H9 (cell line): ENCODE results near the gene FAM117A. TPM values are rescaled to one million over a fixed set of nuclear protein-coding genes. Genes with fewer than 3 reads are reported as not detected.
A peak's percentile ranks its signal among the peaks of the same experiment; 100 is the strongest.

Experiments
- DNase-seq: peaks from one replicate; pipeline ENCODE4 v3.0.0-alpha.2; 2017
- H2AFZ ChIP-seq: one replicate; pipeline ENCODE4 v1.6.1; 2013; ENCODE audit warnings: mild to moderate bottlenecking, low read length, control low read depth, moderate library complexity
- H2AK5ac ChIP-seq: 2 replicates; pipeline ENCODE4 v1.6.1; 2013; ENCODE audit warnings: low read length, control low read depth, mixed read lengths; ENCODE audit not compliant: insufficient read length
- H2BK120ac ChIP-seq: one replicate; pipeline ENCODE4 v1.6.1; 2013; ENCODE audit warnings: low read depth, mild to moderate bottlenecking, low read length, control low read depth, inconsistent platforms; ENCODE audit not compliant: poor library complexity, severe bottlenecking
- H2BK12ac ChIP-seq: 2 replicates; pipeline ENCODE4 v1.6.1; 2013; ENCODE audit warnings: low read length, control low read depth, mixed read lengths, low read depth; ENCODE audit not compliant: insufficient read length
- H2BK15ac ChIP-seq: 2 replicates; pipeline ENCODE4 v1.6.1; 2013; ENCODE audit warnings: low read depth, low read length, control low read depth
- H2BK20ac ChIP-seq: one replicate; pipeline ENCODE4 v1.6.1; 2013; ENCODE audit warnings: low read depth, mild to moderate bottlenecking, low read length, control low read depth, inconsistent platforms; ENCODE audit not compliant: poor library complexity, severe bottlenecking
- H2BK5ac ChIP-seq: 2 replicates; pipeline ENCODE4 v1.6.1; 2013; ENCODE audit warnings: low read length, control low read depth, mixed read lengths; ENCODE audit not compliant: insufficient read length
- H3K14ac ChIP-seq: 2 replicates; pipeline ENCODE4 v1.6.1; 2013; ENCODE audit warnings: low read length, control low read depth; ENCODE audit not compliant: insufficient read depth
- H3K18ac ChIP-seq: 2 replicates; pipeline ENCODE4 v1.6.1; 2013; ENCODE audit warnings: low read depth, mild to moderate bottlenecking, mixed read lengths, low read length, control low read depth; ENCODE audit not compliant: insufficient read length
- H3K23ac ChIP-seq: 2 replicates; pipeline ENCODE4 v1.6.1; 2013; ENCODE audit warnings: low read length, control low read depth, mixed read lengths, low read depth; ENCODE audit not compliant: insufficient read length
- H3K23me2 ChIP-seq: 2 replicates; pipeline ENCODE4 v1.6.1; 2013; ENCODE audit warnings: low read depth, mild to moderate bottlenecking, mixed read lengths, low read length, control low read depth; ENCODE audit not compliant: insufficient read length, poor library complexity, severe bottlenecking
- H3K27ac ChIP-seq: 2 replicates; pipeline ENCODE4 v1.5.1; 2013; ENCODE audit warnings: low read length, control low read depth, mixed read lengths, low read depth; ENCODE audit not compliant: insufficient read length
- H3K27me3 ChIP-seq: 2 replicates; pipeline ENCODE4 v1.6.1; 2013; ENCODE audit warnings: low read length, control low read depth, inconsistent platforms; ENCODE audit not compliant: insufficient read depth
- H3K4ac ChIP-seq: 2 replicates; pipeline ENCODE4 v1.6.1; 2013; ENCODE audit warnings: low read depth, mild to moderate bottlenecking, control low read depth, inconsistent platforms, low read length, moderate library complexity
- H3K4me1 ChIP-seq: 2 replicates; pipeline ENCODE4 v1.6.1; 2013; ENCODE audit warnings: low read length, control low read depth, inconsistent platforms; ENCODE audit not compliant: insufficient read depth
- H3K4me2 ChIP-seq: 2 replicates; pipeline ENCODE4 v1.6.1; 2013; ENCODE audit warnings: low read length, control low read depth, mixed read lengths; ENCODE audit not compliant: insufficient read length, insufficient read depth
- H3K56ac ChIP-seq: 2 replicates; pipeline ENCODE4 v1.6.1; 2013; ENCODE audit warnings: low read depth, mild to moderate bottlenecking, mixed read lengths, low read length, control low read depth; ENCODE audit not compliant: insufficient read length
- H3K79me1 ChIP-seq: 2 replicates; pipeline ENCODE4 v1.6.1; 2013; ENCODE audit warnings: low read depth, mild to moderate bottlenecking, moderate library complexity, low read length, control low read depth, inconsistent platforms; ENCODE audit not compliant: insufficient read depth, poor library complexity, severe bottlenecking
- H3K79me2 ChIP-seq: 2 replicates; pipeline ENCODE4 v1.6.1; 2013; ENCODE audit warnings: low read length, control low read depth, inconsistent platforms; ENCODE audit not compliant: insufficient read depth
- H3K9ac ChIP-seq: 2 replicates; pipeline ENCODE4 v1.6.1; 2013; ENCODE audit warnings: low read length, control low read depth, mixed read lengths; ENCODE audit not compliant: insufficient read length; ENCODE audit errors: extremely low read depth
- H3K9me3 ChIP-seq: one replicate; pipeline ENCODE4 v1.6.1; 2013; ENCODE audit warnings: low read depth, low read length, inconsistent platforms; ENCODE audit not compliant: control insufficient read depth
- H3T11ph ChIP-seq: one replicate; pipeline ENCODE4 v1.6.1; 2013; ENCODE audit warnings: mild to moderate bottlenecking, low read length, control low read depth, inconsistent platforms
- H4K20me1 ChIP-seq: one replicate; pipeline ENCODE4 v1.6.1; 2013; ENCODE audit not compliant: control insufficient read depth, insufficient read length, insufficient read depth
- H4K5ac ChIP-seq: 2 replicates; pipeline ENCODE4 v1.6.1; 2013; ENCODE audit warnings: low read depth, mild to moderate bottlenecking, mixed read lengths, low read length, control low read depth; ENCODE audit not compliant: insufficient read length
- H4K8ac ChIP-seq: replicated peaks from 2 replicates; pipeline ENCODE4 v1.6.1; 2013; ENCODE audit warnings: low read length, control low read depth, mixed read lengths, low read depth; ENCODE audit not compliant: insufficient read length
- H4K91ac ChIP-seq: 2 replicates; pipeline ENCODE4 v1.6.1; 2013; ENCODE audit warnings: low read depth, mild to moderate bottlenecking, moderate library complexity, mixed read lengths, low read length, control low read depth; ENCODE audit not compliant: insufficient read length
- H3K27ac Mint-ChIP-seq, 3 experiments: 2 replicates in 2 of 3; 3 replicates in 1 of 3; pipeline ENCODE4 v1.8.0; 2020 to 2021; ENCODE audit warnings: mixed read lengths in 3 of 3, mild to moderate bottlenecking in 1 of 3, moderate library complexity in 1 of 3
- H3K27me3 Mint-ChIP-seq: 2 replicates; pipeline ENCODE4 v1.8.0; 2021; ENCODE audit warnings: low read depth, mild to moderate bottlenecking, moderate library complexity, mixed read lengths
- H3K36me3 Mint-ChIP-seq, 3 experiments: 2 replicates in 2 of 3; 3 replicates in 1 of 3; pipeline ENCODE4 v1.8.0; 2020 to 2021; ENCODE audit warnings: low read depth in 3 of 3, mixed read lengths in 3 of 3; ENCODE audit not compliant: insufficient read depth in 1 of 3
- H3K4me1 Mint-ChIP-seq, 2 experiments: 2 replicates each; pipeline ENCODE4 v1.8.0; 2020; ENCODE audit warnings: mixed read lengths in 2 of 2
- H3K4me3 Mint-ChIP-seq, 2 experiments: 2 replicates in 1 of 2; 3 replicates in 1 of 2; pipeline ENCODE4 v1.8.0; 2020 to 2021; ENCODE audit warnings: mild to moderate bottlenecking in 2 of 2, mixed read lengths in 2 of 2, moderate library complexity in 1 of 2
- H3K9me3 Mint-ChIP-seq, 2 experiments: 2 replicates in 1 of 2; 3 replicates in 1 of 2; pipeline ENCODE4 v1.8.0; 2020; ENCODE audit warnings: mild to moderate bottlenecking in 2 of 2, mixed read lengths in 2 of 2, moderate library complexity in 1 of 2
- CTCF ChIP-seq: fragments of 200-600 bp; sonication (generic); conservative IDR thresholded peaks from 3 replicates; pipeline ENCODE4 v1.8.0; 2021; ENCODE audit warnings: antibody characterized with exemption, mild to moderate bottlenecking
- WGBS: extraction: QIAGEN DNeasy Blood & Tissue Kit; methylation state at CpG from one replicate; pipeline ENCODE4 v1.1.7; 2013; ENCODE audit warnings: missing lambda C conversion rate, low lambda C conversion rate, mixed read lengths; ENCODE audit not compliant: insufficient read length; ENCODE audit errors: extremely low coverage; 5-methylcytosine and 5-hydroxymethylcytosine counted together
- total RNA-seq: library from RNA; stranded (reverse); gene quantifications from 2 replicates; pipeline ENCODE4 v1.2.1, GENCODE V29; 2021

Gene FAM117A
- total RNA-seq, 1 experiment from 2014 or later, result 21.1 TPM

DNA sequence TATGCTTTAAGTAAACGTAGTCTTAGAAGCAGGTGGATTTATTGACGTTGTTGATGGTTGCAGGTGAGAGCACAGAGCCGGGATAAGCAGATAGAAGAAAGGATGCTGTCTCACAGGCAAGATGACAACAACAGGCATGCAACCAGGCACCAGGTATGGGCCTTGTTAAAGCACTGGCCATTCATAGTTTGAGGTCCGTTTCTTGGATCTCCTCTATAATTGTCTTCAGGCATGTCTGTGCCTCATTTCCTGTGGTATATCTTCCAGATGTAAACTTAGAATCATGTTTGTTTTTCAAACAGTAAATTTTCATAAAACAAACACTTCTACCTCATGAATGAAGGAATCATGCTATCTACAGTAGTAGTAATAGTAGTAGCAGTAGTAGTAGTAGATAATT is 45.1 kb upstream of the FAM117A start:
- Histone ChIP-seq H3K27ac (peak overlapping the region; percentile 40), H2AFZ (no peak overlapping the region), H3K23me2 (no peaks in the 10 kb centered on the region), H3K79me2 (peaks cover 5% of the 10 kb centered on the region; the same call in 1 of the 2 replicates), H4K91ac (no peak overlapping the region), H3K4me2 (no peak overlapping the region), H2BK5ac (no peak overlapping the region), H3K4me1 (peaks cover 4% of the 10 kb centered on the region; the same call in 1 of the 2 replicates), H3K9me3 (no peaks in the 10 kb centered on the region), H3K18ac (no peak overlapping the region), H2BK12ac (no peak overlapping the region), H3K79me1 (peaks cover 5% of the 10 kb centered on the region), H2AK5ac (no peak overlapping the region), H2BK20ac (no peak overlapping the region), H3K9ac (no peak overlapping the region), H3T11ph (no peak overlapping the region), H3K14ac (no peak overlapping the region), H2BK120ac (no peak overlapping the region), H4K20me1 (no peaks in the 10 kb centered on the region), H4K5ac (no peak overlapping the region), H4K8ac (no peak overlapping the region), H3K4ac (no peak overlapping the region), H3K56ac (no peak overlapping the region), H2BK15ac (no peak overlapping the region), H3K23ac (no peak overlapping the region), H3K27me3 (no peaks in the 10 kb centered on the region)
- no peaks in the 10 kb centered on the region; a peak in 1 of 5 replicates for H3K9me3 Mint-ChIP-seq
- H3K27ac Mint-ChIP-seq, result peak overlapping the region in 2 of 3 experiments; percentile 17 to 74; a peak in 3 of 7 replicates
- H3K27me3 Mint-ChIP-seq, result no peaks in the 10 kb centered on the region
- peaks cover 24 to 28% of the 10 kb centered on the region in 2 experiments for H3K4me1 Mint-ChIP-seq
- H3K36me3 Mint-ChIP-seq, result peaks cover 27 to 73% (median 68%) of the 10 kb centered on the region in 3 experiments; a peak in 6 of 7 replicates
- H3K4me3 Mint-ChIP-seq, result no peak overlapping the region
- TF ChIP-seq CTCF, result no peak
- no peak for DNase-seq
- no CpG with 5 or more reads among the region's 4 CpGs for WGBS
